IMR-90 (cell line): ENCODE results near the gene ZBTB40. TPM values are rescaled to one million over a fixed set of nuclear protein-coding genes. Genes with fewer than 3 reads are reported as not detected.

Experiments used
- ATAC-seq: fragments of 200-7000 bp; cut with Tn5 transposase; 2 replicates; pipeline ENCODE4 v1.9.1; 2020; ENCODE audit warnings: low read depth, mild to moderate bottlenecking, moderate library complexity
- Bru-seq: library from RNA; stranded (reverse); fragments of 400-500 nt; gene quantifications from one replicate; lab custom pipeline; 2021; lab: Mats Ljungman, UMichigan
- BruChase-seq, 2 experiments: library from RNA; stranded (reverse); fragments of 400-500 nt; gene quantifications; one replicate each; lab custom pipeline; 2021; lab: Mats Ljungman, UMichigan
- BruUV-seq: library from RNA; stranded (reverse); fragments of 400-500 nt; replicated peaks from 2 replicates; lab custom pipeline; 2021; lab: Mats Ljungman, UMichigan
- CTCF ChIA-PET: fragments of 300-600 bp; formaldehyde crosslinking; extraction: SDS; loops from one replicate; lab custom pipeline; 2021; ENCODE audit warnings: antibody characterized with exemption; lab: Yijun Ruan, JAX
- POLR2A ChIA-PET: fragments of 300-600 bp; sonication (Branson Sonifier 250); formaldehyde crosslinking; loops from one replicate; lab custom pipeline; 2022; ENCODE audit warnings: antibody characterized with exemption; ENCODE audit not compliant: unreplicated experiment; lab: Charles Lee
- DNase-seq: peaks from one replicate; pipeline ENCODE4 v3.0.0; 2013
- H2AFZ ChIP-seq: replicated peaks from 2 replicates; pipeline ENCODE3; 2013; ENCODE audit warnings: low read length, mild to moderate bottlenecking; ENCODE audit not compliant: poor library complexity
- H2AK5ac ChIP-seq: 2 replicates; pipeline ENCODE4 v1.6.1; 2013; ENCODE audit warnings: low read depth, low read length, inconsistent platforms
- H2AK9ac ChIP-seq: replicated peaks from 2 replicates; pipeline ENCODE3; 2013; ENCODE audit warnings: mild to moderate bottlenecking, low read depth, low read length, moderate library complexity; ENCODE audit not compliant: poor library complexity
- H2BK120ac ChIP-seq: 2 replicates; pipeline ENCODE4 v1.6.1; 2013; ENCODE audit warnings: low read depth, low read length, inconsistent platforms
- H2BK15ac ChIP-seq: 3 replicates; pipeline ENCODE4 v1.6.1; 2013; ENCODE audit warnings: low read depth, low read length, inconsistent platforms
- H2BK20ac ChIP-seq: 2 replicates; pipeline ENCODE4 v1.6.1; 2013; ENCODE audit warnings: low read depth, mild to moderate bottlenecking, inconsistent platforms, low read length, moderate library complexity
- H2BK5ac ChIP-seq: 2 replicates; pipeline ENCODE4 v1.6.1; 2013; ENCODE audit warnings: mild to moderate bottlenecking, low read depth, low read length, inconsistent platforms; ENCODE audit not compliant: poor library complexity, severe bottlenecking
- H3K14ac ChIP-seq: replicated peaks from 2 replicates; pipeline ENCODE4 v1.6.1; 2013; ENCODE audit warnings: low read depth, low read length, inconsistent platforms
- H3K18ac ChIP-seq: 2 replicates; pipeline ENCODE4 v1.6.1; 2013; ENCODE audit warnings: low read depth, low read length, control low read depth
- H3K23ac ChIP-seq: 2 replicates; pipeline ENCODE4 v1.6.1; 2013; ENCODE audit warnings: low read depth, low read length, inconsistent platforms
- H3K27ac ChIP-seq: 2 replicates; pipeline ENCODE4 v1.5.1; 2013; ENCODE audit warnings: mild to moderate bottlenecking, control low read depth, low read length; ENCODE audit not compliant: insufficient read depth
- H3K27me3 ChIP-seq: 2 replicates; pipeline ENCODE4 v1.6.1; 2013; ENCODE audit warnings: low read length; ENCODE audit not compliant: control insufficient read depth, insufficient read depth
- H3K36me3 ChIP-seq: 2 replicates; pipeline ENCODE4 v1.6.1; 2013; ENCODE audit warnings: low read length, mixed read lengths; ENCODE audit not compliant: control insufficient read depth, insufficient read depth
- H3K4ac ChIP-seq: 2 replicates; pipeline ENCODE4 v1.6.1; 2013; ENCODE audit warnings: low read depth, low read length, inconsistent platforms
- H3K4me1 ChIP-seq: 2 replicates; pipeline ENCODE4 v1.6.1; 2013; ENCODE audit warnings: low read length, mixed read lengths; ENCODE audit not compliant: control insufficient read depth, insufficient read depth
- H3K4me2 ChIP-seq: 2 replicates; pipeline ENCODE4 v1.6.1; 2013; ENCODE audit warnings: low read depth, mild to moderate bottlenecking, control low read depth, low read length, moderate library complexity
- H3K4me3 ChIP-seq: 2 replicates; pipeline ENCODE4 v1.5.1; 2013; ENCODE audit warnings: low read depth, mild to moderate bottlenecking, control low read depth, low read length, moderate library complexity; ENCODE audit not compliant: insufficient read depth
- H3K56ac ChIP-seq: 2 replicates; pipeline ENCODE4 v1.6.1; 2013; ENCODE audit warnings: low read length, inconsistent platforms; ENCODE audit not compliant: insufficient read depth; ENCODE audit errors: extremely low read depth
- H3K79me1 ChIP-seq, 2 experiments: 2 replicates each; pipeline ENCODE4 v1.6.1; 2013; ENCODE audit warnings: low read length in 2 of 2, inconsistent platforms in 1 of 2, low read depth in 1 of 2
- H3K9ac ChIP-seq: 2 replicates; pipeline ENCODE4 v1.6.1; 2013; ENCODE audit warnings: low read depth, low read length, control low read depth
- H3K9me1 ChIP-seq: 2 replicates; pipeline ENCODE4 v1.6.1; 2013; ENCODE audit warnings: low read length, inconsistent platforms; ENCODE audit not compliant: insufficient read depth
- H3K9me3 ChIP-seq: 2 replicates; pipeline ENCODE4 v1.6.1; 2013; ENCODE audit warnings: low read length; ENCODE audit not compliant: control insufficient read depth, insufficient read depth
- H4K20me1 ChIP-seq: 2 replicates; pipeline ENCODE4 v1.6.1; 2013; ENCODE audit warnings: low read length, inconsistent platforms; ENCODE audit not compliant: insufficient read depth
- H4K5ac ChIP-seq: 2 replicates; pipeline ENCODE4 v1.6.1; 2013; ENCODE audit warnings: mild to moderate bottlenecking, low read depth, low read length, control low read depth
- H4K8ac ChIP-seq, 2 experiments: 2 replicates each; pipeline ENCODE4 v1.6.1; 2013; ENCODE audit warnings: low read depth in 2 of 2, low read length in 2 of 2, control low read depth in 1 of 2, inconsistent platforms in 1 of 2
- H4K91ac ChIP-seq: 2 replicates; pipeline ENCODE4 v1.6.1; 2013; ENCODE audit warnings: low read depth, low read length, inconsistent platforms; ENCODE audit not compliant: insufficient read depth
- CEBPB ChIP-seq: IDR thresholded peaks from 2 replicates; pipeline ENCODE4 v1.6.1; 2012; ENCODE audit warnings: low read depth, low read length, improper control_type of control experiment
- CHD1 ChIP-seq: IDR thresholded peaks from 2 replicates; pipeline ENCODE4 v1.6.1; 2012; ENCODE audit warnings: low read depth, low read length, improper control_type of control experiment
- FOS ChIP-seq: fragments of 150-350 bp; IDR thresholded peaks from 2 replicates; pipeline ENCODE4 v1.6.1; 2016; ENCODE audit warnings: low read depth, low read length
- MAFK ChIP-seq: IDR thresholded peaks from 2 replicates; pipeline ENCODE4 v1.6.1; 2012; ENCODE audit warnings: low read depth, low read length, improper control_type of control experiment
- POLR2A ChIP-seq: IDR thresholded peaks from 2 replicates; pipeline ENCODE4 v1.6.1; 2012; ENCODE audit warnings: mild to moderate bottlenecking, low read depth, low read length
- WGBS, 2 experiments: methylation state at CpG; one replicate each; pipeline versions ENCODE4 v1.1.5 to v1.1.7; 2013; ENCODE audit warnings: missing lambda C conversion rate in 2 of 2; ENCODE audit not compliant: insufficient read length in 1 of 2; ENCODE audit errors: extremely low coverage in 2 of 2; 5-methylcytosine and 5-hydroxymethylcytosine counted together
- dilution Hi-C: fragments of 300-500 bp; cut with HindIII; formaldehyde crosslinking; loops from one replicate; pipeline ENCODE4 v1.14.3; 2018; ENCODE audit warnings: low sequenced_read_pairs; ENCODE audit not compliant: unreplicated experiment
- in situ Hi-C: fragments of 300-500 bp; cut with MboI; formaldehyde crosslinking; loops from 3 replicates; pipeline ENCODE4 v1.14.3; 2019; ENCODE audit warnings: low sequenced_read_pairs, inconsistent platforms, mixed read lengths
- intact Hi-C: fragments of 100-400 bp; cut with micrococcal nuclease; formaldehyde crosslinking; loops from 2 replicates; pipeline ENCODE4 v1.10.0; 2022
- long read RNA-seq: library from polyadenylated mRNA; unstranded; transcript quantifications from one replicate; pipeline ENCODE4 v2.0.0, GENCODE V29; 2021; ENCODE audit not compliant: unreplicated experiment
- polyA plus RNA-seq, 3 experiments: library from polyadenylated mRNA; depleted of rRNA; stranded (reverse); fragments of >200 nt; gene quantifications; 2 replicates each; pipeline ENCODE4 v1.2.3, GENCODE V29; 2012; ENCODE audit warnings: low replicate concordance in 1 of 3
- total RNA-seq: library from RNA; depleted of rRNA; stranded (reverse); fragments of >200 nt; gene quantifications from 2 replicates; pipeline ENCODE4 v1.2.3, GENCODE V29; 2012; rRNA removed
- TF ChIP-seq, protein P1 (sequence below): fragments of 150-350 bp; IDR thresholded peaks from 2 replicates; pipeline ENCODE4 v1.6.1; 2016; ENCODE audit warnings: low read depth, mild to moderate bottlenecking, low read length, moderate library complexity, borderline replicate concordance
- TF ChIP-seq, protein P2 (sequence below): conservative IDR thresholded peaks from 2 replicates; pipeline ENCODE4 v1.5.1; 2012; ENCODE audit warnings: mild to moderate bottlenecking, low read depth, low read length, improper control_type of control experiment

Gene ZBTB40, protein sequence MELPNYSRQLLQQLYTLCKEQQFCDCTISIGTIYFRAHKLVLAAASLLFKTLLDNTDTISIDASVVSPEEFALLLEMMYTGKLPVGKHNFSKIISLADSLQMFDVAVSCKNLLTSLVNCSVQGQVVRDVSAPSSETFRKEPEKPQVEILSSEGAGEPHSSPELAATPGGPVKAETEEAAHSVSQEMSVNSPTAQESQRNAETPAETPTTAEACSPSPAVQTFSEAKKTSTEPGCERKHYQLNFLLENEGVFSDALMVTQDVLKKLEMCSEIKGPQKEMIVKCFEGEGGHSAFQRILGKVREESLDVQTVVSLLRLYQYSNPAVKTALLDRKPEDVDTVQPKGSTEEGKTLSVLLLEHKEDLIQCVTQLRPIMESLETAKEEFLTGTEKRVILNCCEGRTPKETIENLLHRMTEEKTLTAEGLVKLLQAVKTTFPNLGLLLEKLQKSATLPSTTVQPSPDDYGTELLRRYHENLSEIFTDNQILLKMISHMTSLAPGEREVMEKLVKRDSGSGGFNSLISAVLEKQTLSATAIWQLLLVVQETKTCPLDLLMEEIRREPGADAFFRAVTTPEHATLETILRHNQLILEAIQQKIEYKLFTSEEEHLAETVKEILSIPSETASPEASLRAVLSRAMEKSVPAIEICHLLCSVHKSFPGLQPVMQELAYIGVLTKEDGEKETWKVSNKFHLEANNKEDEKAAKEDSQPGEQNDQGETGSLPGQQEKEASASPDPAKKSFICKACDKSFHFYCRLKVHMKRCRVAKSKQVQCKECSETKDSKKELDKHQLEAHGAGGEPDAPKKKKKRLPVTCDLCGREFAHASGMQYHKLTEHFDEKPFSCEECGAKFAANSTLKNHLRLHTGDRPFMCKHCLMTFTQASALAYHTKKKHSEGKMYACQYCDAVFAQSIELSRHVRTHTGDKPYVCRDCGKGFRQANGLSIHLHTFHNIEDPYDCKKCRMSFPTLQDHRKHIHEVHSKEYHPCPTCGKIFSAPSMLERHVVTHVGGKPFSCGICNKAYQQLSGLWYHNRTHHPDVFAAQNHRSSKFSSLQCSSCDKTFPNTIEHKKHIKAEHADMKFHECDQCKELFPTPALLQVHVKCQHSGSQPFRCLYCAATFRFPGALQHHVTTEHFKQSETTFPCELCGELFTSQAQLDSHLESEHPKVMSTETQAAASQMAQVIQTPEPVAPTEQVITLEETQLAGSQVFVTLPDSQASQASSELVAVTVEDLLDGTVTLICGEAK
- total RNA-seq (8.9 and 9.7 TPM in 2 replicates), polyA plus RNA-seq (2012; rRNA removed) (5.2 and 6.0 TPM in 2 replicates), Bru-seq, nascent RNA (percentile 62 among the genes with signal in this experiment), BruChase-seq, experiment 1, labeled RNA remaining after a 6-hour chase (percentile 57 among the genes with signal in this experiment), BruChase-seq, experiment 2, labeled RNA remaining after a 2-hour chase (percentile 67 among the genes with signal in this experiment)
- 1.7 TPM in 2 replicates for polyA plus RNA-seq (2012; cell fraction: cytosol; rRNA removed)
- 24.5 and 27.8 TPM in 2 replicates for polyA plus RNA-seq (2012; cell fraction: nucleus; rRNA removed; ENCODE audit: low replicate concordance)
- long read RNA-seq, partial matches to known transcripts, result 1 of 15 reads
- long read RNA-seq, other reads (novel, unspliced or antisense), result 14 of 15 reads

DNA sequence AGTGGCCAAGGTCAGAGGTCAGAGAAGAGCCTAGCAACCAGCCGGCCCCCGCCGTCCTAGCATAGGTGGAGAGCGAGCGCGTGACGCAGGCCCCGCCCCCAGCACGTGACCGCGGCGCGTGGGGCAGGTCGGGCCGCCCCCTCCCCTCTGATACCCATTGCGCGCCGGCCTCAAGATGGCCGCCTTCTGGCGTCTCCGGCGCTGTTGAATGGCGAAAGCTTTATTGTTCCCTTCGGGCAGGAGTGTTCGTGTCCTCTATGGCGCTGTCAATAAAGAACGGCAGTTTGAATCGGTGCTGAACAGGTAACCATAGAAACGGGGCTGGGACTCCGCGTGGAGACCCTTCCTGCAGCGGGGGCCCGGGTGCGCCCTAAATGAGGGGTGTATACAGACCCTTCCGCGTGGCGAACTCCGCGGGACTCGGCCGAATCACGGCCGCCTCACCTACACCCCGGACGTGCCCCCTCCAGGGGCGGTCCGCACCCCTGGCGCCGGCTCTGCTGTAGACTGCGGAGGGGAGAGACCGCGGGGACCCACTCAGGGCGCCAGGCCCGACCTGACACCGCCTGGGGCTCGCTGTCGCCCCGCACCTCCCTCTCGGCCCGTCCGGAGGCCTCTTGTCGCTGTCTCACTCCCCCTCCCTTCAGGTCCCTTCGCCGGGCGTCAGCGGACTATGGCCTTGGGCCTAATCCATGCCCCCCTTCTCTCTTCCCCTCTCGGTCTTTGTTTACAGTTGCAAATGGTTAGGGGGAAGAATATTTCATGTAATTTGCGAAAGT is at the start of gene ZBTB40:
Gene ZBTB40 (plus strand): TSS at position 150 of the 779 bp plus-strand sequence. CDS start 38,098 bp downstream, outside the sequence.
- DNase-seq, result peak; percentile 98
- Histone ChIP-seq H3K9me3 (no peaks in the 10 kb centered on the region), H2AK5ac (peak within 1 kb of the TSS; percentile 63; the same call in 1 of the 2 replicates), H2AK9ac (peak within 1 kb of the TSS; percentile 91), H3K23ac (peak within 1 kb of the TSS; percentile 96), H3K14ac (peak within 1 kb of the TSS; percentile 92), H4K8ac (peak within 1 kb of the TSS; percentile 89 to 96), H2AFZ (peak within 1 kb of the TSS; percentile 96), H3K56ac (peak within 1 kb of the TSS; percentile 74), H3K9me1 (peaks cover 20% of the 10 kb centered on the region; the same call in 1 of the 2 replicates), H2BK5ac (peak within 1 kb of the TSS; percentile 67), H3K18ac (peak within 1 kb of the TSS; percentile 81), H3K9ac (peak within 1 kb of the TSS; percentile 92), H3K36me3 (no peaks in the 10 kb centered on the region), H4K91ac (peak within 1 kb of the TSS; percentile 65), H3K4ac (peak within 1 kb of the TSS; percentile 81), H4K20me1 (no peaks in the 10 kb centered on the region), H2BK15ac (no peak within 1 kb of the TSS; the same call in 2 of the 3 replicates), H3K4me3 (peak within 1 kb of the TSS; percentile 70), H3K27ac (peak within 1 kb of the TSS; percentile 88), H3K79me1 (peaks cover 27 to 32% of the 10 kb centered on the region in 2 experiments), H4K5ac (peak within 1 kb of the TSS; percentile 91), H3K4me2 (peak within 1 kb of the TSS; percentile 93), H2BK20ac (peak within 1 kb of the TSS; percentile 11; the same call in 1 of the 2 replicates), H3K27me3 (no peaks in the 10 kb centered on the region), H2BK120ac (peak within 1 kb of the TSS; percentile 38), H3K4me1 (peaks cover 5% of the 10 kb centered on the region)
- WGBS, 2 experiments, result 0% methylated on average over 12 of the region's 68 CpGs; no CpG with 5 or more reads in 1 of the 2 experiments
- peak; percentile 94 for ATAC-seq
- in situ Hi-C loops, result no loop called here
- no TSS peak for BruUV-seq
- CTCF ChIA-PET, result interaction anchor here (0.6 kb wide), 1 partner anchor 48 kb away, joined by 4 read pairs; no protein-coding TSS in a partner anchor
- intact Hi-C loops, result loop anchor here (2.0 kb wide), 1 partner anchor 53 kb away; no protein-coding TSS in a partner anchor
- dilution Hi-C loops, result no loop called here
- POLR2A ChIA-PET, result no interaction called here
- TF ChIP-seq, protein P1, sequence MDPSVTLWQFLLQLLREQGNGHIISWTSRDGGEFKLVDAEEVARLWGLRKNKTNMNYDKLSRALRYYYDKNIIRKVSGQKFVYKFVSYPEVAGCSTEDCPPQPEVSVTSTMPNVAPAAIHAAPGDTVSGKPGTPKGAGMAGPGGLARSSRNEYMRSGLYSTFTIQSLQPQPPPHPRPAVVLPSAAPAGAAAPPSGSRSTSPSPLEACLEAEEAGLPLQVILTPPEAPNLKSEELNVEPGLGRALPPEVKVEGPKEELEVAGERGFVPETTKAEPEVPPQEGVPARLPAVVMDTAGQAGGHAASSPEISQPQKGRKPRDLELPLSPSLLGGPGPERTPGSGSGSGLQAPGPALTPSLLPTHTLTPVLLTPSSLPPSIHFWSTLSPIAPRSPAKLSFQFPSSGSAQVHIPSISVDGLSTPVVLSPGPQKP, result no peak
- TF ChIP-seq, protein P2, sequence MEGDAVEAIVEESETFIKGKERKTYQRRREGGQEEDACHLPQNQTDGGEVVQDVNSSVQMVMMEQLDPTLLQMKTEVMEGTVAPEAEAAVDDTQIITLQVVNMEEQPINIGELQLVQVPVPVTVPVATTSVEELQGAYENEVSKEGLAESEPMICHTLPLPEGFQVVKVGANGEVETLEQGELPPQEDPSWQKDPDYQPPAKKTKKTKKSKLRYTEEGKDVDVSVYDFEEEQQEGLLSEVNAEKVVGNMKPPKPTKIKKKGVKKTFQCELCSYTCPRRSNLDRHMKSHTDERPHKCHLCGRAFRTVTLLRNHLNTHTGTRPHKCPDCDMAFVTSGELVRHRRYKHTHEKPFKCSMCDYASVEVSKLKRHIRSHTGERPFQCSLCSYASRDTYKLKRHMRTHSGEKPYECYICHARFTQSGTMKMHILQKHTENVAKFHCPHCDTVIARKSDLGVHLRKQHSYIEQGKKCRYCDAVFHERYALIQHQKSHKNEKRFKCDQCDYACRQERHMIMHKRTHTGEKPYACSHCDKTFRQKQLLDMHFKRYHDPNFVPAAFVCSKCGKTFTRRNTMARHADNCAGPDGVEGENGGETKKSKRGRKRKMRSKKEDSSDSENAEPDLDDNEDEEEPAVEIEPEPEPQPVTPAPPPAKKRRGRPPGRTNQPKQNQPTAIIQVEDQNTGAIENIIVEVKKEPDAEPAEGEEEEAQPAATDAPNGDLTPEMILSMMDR, result no peak
- no peak for TF ChIP-seq MAFK
- no peak; the same call in 1 of the 2 replicates for TF ChIP-seq POLR2A
- no peak for TF ChIP-seq CHD1
- peak; percentile 91 for TF ChIP-seq FOS
- no peak for TF ChIP-seq CEBPB
